ACC112 (cell line): ENCODE results near the gene C1QTNF8.
"Not testable (repeated sequence)": the region's sequence is repeated elsewhere in the genome, so short reads cannot be mapped to it uniquely, and the experiment has no call there.

Source experiments
- H2AFZ ChIP-seq: fragments of 200-600 bp; sonication (generic); one replicate; pipeline ENCODE4 v1.6.0; 2017; ENCODE audit warnings: antibody characterized with exemption, low read length; ENCODE audit not compliant: unreplicated experiment
- H3K27ac ChIP-seq: fragments of 200-600 bp; sonication (generic); 2 replicates; pipeline ENCODE4 v1.5.1; 2014; ENCODE audit warnings: low read depth, mild to moderate bottlenecking, antibody characterized with exemption, low read length, moderate library complexity
- H3K27me3 ChIP-seq: fragments of 200-600 bp; sonication (generic); 2 replicates; pipeline ENCODE4 v1.6.1; 2014; ENCODE audit warnings: mild to moderate bottlenecking, antibody characterized with exemption, low read length, moderate library complexity, mixed read lengths; ENCODE audit not compliant: insufficient read depth
- H3K36me3 ChIP-seq: fragments of 200-600 bp; sonication (generic); 2 replicates; pipeline ENCODE4 v1.6.1; 2016; ENCODE audit warnings: mild to moderate bottlenecking, antibody characterized with exemption, low read length, moderate library complexity, mixed read lengths; ENCODE audit not compliant: insufficient read depth
- H3K4me1 ChIP-seq: fragments of 200-600 bp; sonication (generic); one replicate; pipeline ENCODE4 v1.6.1; 2016; ENCODE audit warnings: low read length, mixed read lengths; ENCODE audit not compliant: insufficient read depth, unreplicated experiment, control insufficient read depth
- H3K4me3 ChIP-seq: fragments of 200-600 bp; sonication (generic); 2 replicates; pipeline ENCODE4 v1.5.1; 2014; ENCODE audit warnings: mild to moderate bottlenecking, low read depth, low read length
- H3K79me2 ChIP-seq: fragments of 200-600 bp; sonication (generic); one replicate; pipeline ENCODE4 v1.6.0; 2016; ENCODE audit warnings: low read length; ENCODE audit not compliant: control insufficient read depth, unreplicated experiment, insufficient read depth

The C1QTNF8 gene

DNA sequence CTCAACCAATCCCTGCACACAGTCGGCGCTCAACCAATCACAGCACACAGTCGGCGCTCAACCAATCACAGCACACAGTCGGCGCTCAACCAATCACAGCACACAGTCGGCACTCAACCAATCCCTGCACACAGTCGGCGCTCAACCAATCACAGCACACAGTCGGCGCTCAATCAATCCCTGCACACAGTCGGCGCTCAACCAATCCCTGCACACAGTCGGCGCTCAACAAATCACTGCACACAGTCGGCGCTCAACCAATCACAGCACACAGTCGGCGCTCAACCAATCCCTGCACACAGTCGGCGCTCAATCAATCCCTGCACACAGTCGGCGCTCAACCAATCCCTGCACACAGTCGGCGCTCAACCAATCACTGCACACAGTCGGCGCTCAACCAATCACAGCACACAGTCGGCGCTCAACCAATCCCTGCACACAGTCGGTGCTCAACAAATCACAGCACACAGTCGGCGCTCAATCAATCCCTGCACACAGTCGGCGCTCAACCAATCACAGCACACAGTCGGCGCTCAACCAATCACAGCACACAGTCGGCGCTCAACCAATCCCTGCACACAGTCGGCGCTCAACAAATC, 3.3 kb downstream of the C1QTNF8 start:
- not testable (repeated sequence) for H3K27ac ChIP-seq, H3K4me3 ChIP-seq, H3K36me3 ChIP-seq, H2AFZ ChIP-seq, H3K79me2 ChIP-seq, H3K4me1 ChIP-seq
- peaks cover 24% of the 10 kb centered on the region for H3K27me3 ChIP-seq

DNA sequence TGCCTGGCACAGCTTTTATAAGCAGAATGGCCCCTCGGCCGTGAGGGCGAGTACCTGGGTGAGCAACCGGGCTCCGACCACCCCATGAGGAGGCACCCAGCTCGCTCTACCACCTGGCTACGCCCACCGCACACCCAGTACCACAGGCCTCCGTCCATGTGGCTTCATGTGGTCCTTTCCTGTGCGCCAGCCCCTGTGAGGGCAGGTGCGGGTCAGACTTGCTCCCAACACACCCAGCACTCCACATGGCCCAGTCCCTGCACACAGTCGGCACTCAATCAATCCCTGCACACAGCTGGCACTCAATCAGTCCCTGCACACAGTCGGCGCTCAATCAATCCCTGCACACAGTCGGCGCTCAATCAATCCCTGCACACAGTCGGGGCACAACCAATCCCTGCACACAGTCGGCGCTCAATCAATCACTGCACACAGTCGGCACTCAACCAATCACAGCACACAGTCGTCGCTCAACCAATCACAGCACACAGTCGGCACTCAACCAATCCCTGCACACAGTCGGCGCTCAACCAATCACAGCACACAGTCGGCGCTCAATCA, 4.0 kb downstream of the C1QTNF8 start:
- no peaks in the 10 kb centered on the region for H3K4me1 ChIP-seq
- no peak overlapping the region for H2AFZ ChIP-seq
- H3K27me3 ChIP-seq, result peaks cover 28% of the 10 kb centered on the region
- no peak overlapping the region for H3K4me3 ChIP-seq
- H3K36me3 ChIP-seq, result no peaks in the 10 kb centered on the region
- no peaks in the 10 kb centered on the region for H3K79me2 ChIP-seq
- no peak overlapping the region for H3K27ac ChIP-seq

DNA sequence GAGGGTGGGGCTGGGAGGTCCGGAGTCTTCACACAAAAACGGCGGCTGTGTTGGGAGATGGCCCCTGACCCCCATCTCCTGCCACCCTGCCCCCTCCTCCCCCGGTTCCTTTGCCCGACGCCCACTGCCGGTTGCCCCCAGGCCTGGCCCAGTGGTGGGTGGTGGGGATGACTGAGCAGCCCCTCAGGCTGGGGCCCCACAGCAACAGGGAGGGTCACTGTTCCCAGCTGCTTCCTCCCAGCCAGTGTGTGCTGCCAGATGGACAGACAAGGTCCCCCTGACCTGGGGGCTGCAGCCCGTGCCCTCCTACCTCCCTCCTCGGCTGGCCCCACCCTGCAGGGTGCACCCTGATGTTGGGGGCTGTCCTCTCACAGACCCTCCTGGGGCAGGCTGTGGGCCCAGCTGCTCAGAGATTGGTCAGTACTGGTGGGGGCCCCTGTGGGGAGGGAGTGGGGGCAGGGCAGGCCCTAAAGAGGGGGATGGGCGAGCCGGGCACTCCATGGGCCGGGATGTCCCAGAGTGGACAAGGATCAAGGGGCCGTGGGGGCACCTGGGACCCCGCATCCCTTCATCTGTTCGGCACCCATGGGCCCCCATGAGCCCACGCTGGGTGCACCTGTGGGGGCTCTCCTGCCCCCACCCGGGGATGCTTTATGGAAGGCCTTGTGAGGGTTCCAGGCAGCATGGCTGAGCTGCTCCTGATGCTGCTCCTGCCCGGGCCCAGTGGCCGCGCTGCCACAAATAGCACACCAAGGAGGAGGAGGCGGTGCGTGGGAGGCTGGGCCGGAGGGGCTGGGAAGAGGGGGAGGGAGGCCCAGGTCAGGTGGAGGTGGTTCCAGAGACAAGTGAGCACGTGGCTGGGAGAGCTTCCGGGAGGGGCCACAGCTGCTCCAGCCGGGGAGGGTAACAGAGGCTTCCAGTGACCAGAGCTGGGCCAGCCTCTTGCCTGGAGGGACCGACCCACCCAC, 5.1 kb downstream of the C1QTNF8 start:
- Histone ChIP-seq H2AFZ (no peak overlapping the region), H3K27ac (no peak overlapping the region), H3K27me3 (peaks cover 28% of the 10 kb centered on the region), H3K36me3 (no peaks in the 10 kb centered on the region), H3K79me2 (no peaks in the 10 kb centered on the region), H3K4me3 (no peak overlapping the region), H3K4me1 (no peaks in the 10 kb centered on the region)

DNA sequence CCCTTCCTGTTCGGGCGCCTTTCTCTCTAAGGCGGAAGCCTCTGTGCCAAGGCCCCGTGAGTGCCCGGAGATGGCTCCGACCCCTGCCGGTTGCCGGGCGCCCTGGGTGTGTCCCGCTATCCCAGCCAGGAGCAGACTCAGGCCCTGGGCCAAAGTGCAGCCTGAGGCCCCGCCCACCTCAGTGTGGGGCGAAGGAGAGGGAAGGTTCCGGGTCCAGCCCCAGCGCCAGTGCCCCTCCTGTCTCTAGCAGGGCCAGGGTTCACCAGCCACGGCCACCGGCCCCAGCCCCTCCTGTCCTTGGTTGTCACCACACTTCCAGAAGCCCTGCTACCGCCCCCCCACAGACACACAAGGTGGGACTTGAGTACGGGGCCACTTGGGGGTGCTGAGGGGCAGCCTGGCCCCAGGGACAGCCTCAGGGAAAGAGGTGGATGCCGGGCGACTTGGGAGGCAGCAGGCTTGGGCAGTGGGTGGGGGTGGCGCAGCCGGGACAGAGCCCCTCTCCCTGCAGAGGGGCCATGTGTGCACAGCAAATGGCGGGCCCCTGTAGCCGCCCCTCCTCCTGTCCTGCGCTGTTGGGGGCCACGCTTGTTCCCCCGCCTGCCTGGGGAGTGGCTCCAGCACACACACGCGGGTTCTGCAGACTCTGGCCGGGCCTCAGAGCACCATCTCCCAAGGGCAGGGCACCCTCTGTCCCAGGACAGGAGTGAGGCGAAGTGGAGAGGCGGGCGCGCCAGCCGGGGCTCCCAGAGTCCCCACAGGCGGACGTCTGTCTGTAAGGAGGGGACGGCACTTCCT, 6.0 kb downstream of the C1QTNF8 start:
- no peak overlapping the region for H3K27ac ChIP-seq
- no peak overlapping the region for H2AFZ ChIP-seq
- H3K27me3 ChIP-seq, result peaks cover 32% of the 10 kb centered on the region
- H3K4me1 ChIP-seq, result no peaks in the 10 kb centered on the region
- H3K79me2 ChIP-seq, result no peaks in the 10 kb centered on the region
- H3K36me3 ChIP-seq, result no peaks in the 10 kb centered on the region
- H3K4me3 ChIP-seq, result no peak overlapping the region

DNA sequence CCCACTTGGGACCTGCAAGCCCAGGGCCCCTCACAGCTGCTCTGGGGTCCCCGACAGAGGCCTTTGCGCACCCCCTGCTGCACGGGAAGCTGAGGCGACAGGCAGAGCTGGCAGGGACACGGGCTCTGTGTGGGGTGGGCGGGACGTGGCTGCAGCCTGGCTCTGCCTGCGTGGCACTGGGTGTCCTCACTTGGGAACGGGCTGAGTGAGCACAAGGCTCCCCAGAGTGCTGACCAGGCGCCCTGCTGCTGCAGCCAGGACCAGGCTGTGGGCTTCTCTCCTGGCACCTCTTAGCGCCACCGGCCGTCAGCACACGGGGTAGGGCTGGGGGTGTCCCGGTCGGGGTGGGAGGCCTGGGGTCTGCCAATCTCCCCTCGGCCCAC, 6.6 kb downstream of the C1QTNF8 start:
- Histone ChIP-seq H3K27me3 (peaks cover 33% of the 10 kb centered on the region), H3K27ac (no peak overlapping the region), H2AFZ (no peak overlapping the region), H3K4me1 (no peaks in the 10 kb centered on the region), H3K36me3 (no peaks in the 10 kb centered on the region), H3K79me2 (no peaks in the 10 kb centered on the region), H3K4me3 (no peak overlapping the region)

DNA sequence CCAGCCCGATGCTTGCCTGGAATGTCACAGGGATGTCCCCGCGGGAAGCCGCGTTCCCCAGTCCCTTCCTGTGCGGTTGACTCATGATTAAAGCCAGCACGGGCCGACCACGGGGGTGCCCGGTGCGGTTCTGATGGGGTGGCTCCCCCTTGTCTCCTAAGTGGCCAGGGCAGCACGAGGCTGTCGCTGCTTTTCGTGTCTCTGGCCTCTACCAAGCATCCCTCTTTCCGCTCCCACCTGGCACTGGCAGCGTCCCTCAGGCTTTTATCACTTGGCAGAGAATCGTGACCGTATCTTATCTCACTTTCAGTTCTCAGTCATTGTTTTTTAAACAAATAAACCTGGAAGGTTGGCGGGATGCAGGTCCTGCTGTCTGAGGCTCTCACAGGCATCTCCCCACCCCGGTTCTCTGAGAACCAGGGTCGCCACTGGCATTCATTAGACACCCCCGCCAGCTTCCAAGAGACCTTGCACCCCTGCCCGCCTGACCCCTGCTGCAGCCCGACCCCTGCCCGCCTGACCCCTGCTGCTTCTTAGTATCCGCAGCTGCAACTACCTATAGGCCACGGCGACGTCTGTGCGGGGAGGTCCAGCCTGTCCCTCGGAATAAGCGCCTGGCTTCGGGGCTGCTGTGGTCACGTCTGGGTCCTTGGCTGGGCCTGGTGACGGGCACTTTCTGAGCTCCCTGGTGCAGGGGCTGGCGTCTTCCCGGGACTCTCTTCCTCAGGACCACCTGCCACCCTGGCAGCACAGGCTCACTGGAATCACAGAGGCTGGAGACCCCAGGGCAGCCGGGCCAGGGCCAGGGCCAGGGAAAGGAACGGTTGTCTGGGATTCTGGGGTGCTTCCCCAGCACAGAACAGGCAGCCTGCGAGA, 7.5 kb downstream of the C1QTNF8 start:
- Histone ChIP-seq H2AFZ (no peak overlapping the region), H3K36me3 (no peaks in the 10 kb centered on the region), H3K27ac (no peak overlapping the region), H3K4me1 (no peaks in the 10 kb centered on the region), H3K79me2 (no peaks in the 10 kb centered on the region), H3K4me3 (no peak overlapping the region), H3K27me3 (peaks cover 33% of the 10 kb centered on the region)

DNA sequence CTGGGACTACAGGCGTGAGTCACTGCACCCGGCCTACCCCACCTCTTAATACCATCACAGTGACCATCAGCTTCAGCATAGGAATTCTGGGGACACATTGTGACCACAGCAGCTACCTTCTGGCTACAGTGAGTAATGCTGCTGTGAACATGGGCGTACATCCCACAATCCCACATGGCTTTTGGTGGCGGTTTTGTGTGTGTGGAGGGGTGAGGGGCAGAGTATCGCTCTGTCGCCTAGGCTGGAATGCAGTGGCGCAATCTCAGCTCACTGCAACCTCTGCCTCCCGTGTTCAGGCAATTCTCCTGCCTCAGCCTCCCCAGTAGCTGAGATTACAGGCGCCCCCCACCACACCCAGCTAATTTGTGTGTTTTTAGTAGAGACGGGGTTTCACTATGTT, 9.6 kb downstream of the C1QTNF8 start:
- H3K79me2 ChIP-seq, H2AFZ ChIP-seq, H3K36me3 ChIP-seq, H3K4me3 ChIP-seq, H3K27ac ChIP-seq: not testable (repeated sequence)
- H3K27me3 ChIP-seq, result peaks cover 35% of the 10 kb centered on the region
- peaks cover 11% of the 10 kb centered on the region for H3K4me1 ChIP-seq

GRCh38 chr16:1084971-1085370, 11.1 kb downstream of the C1QTNF8 start:
- H3K27me3 ChIP-seq, result peaks cover 43% of the 10 kb centered on the region
- H3K4me1 ChIP-seq, result peaks cover 16% of the 10 kb centered on the region
- H3K27ac ChIP-seq, result no peak overlapping the region
- H3K36me3 ChIP-seq, result no peaks in the 10 kb centered on the region
- no peak overlapping the region for H2AFZ ChIP-seq
- no peak overlapping the region for H3K4me3 ChIP-seq
- no peaks in the 10 kb centered on the region for H3K79me2 ChIP-seq

DNA sequence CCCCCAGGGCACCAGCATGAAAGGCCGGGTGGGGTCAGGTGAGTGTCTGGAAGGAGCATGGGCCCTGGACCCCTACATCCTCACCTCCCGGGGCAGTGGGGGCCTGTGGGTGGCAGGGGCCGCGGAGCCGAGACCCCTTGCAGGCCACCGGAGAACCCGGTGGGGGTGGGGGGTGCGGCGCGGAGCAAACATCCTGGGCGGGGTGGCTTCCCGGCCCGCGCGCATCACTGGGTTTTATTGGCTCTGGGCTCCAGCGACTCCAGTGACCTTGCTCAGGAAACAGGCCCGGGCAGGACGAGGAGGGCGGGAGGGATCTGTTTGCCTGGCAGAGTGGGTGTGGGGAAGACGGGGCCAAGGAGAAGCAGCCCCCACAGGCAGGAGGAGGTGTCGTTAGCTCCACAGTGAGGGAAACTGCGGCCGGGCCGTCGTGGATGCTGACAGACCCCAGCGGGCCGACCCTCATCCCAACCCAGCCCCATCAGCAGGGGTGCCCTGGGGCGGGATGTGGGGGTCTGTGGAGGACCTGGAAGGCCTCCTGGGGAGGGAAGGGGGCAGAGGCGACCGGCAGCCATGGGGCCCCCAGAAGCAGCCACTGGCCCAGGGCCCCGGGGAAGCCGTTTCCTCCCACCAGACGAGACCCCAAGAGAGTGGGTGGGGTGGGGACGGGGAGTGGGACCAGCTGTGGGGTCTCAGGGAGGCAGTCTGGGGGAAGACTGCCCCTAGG, 12.9 kb downstream of the C1QTNF8 start:
- H3K27me3 ChIP-seq, result peaks cover 27% of the 10 kb centered on the region
- no peak overlapping the region for H3K4me3 ChIP-seq
- H3K4me1 ChIP-seq, result peaks cover 21% of the 10 kb centered on the region
- H3K79me2 ChIP-seq, result no peaks in the 10 kb centered on the region
- H3K36me3 ChIP-seq, result no peaks in the 10 kb centered on the region
- no peak overlapping the region for H3K27ac ChIP-seq
- H2AFZ ChIP-seq, result no peak overlapping the region
